Loucy (cell line): ENCODE results near the gene CADM1.

Experiments used
- CTCF ChIP-seq: fragments of 200-600 bp; sonication (generic); conservative IDR thresholded peaks from 2 replicates; pipeline ENCODE4 v1.5.1; 2014; ENCODE audit warnings: mild to moderate bottlenecking, antibody characterized with exemption, low read length
- EZH2phosphoT487 ChIP-seq: fragments of 200-600 bp; IDR thresholded peaks from 2 replicates; pipeline ENCODE4 v1.6.1; 2018; ENCODE audit warnings: antibody characterized with exemption, mild to moderate bottlenecking, moderate library complexity, borderline replicate concordance

DNA sequence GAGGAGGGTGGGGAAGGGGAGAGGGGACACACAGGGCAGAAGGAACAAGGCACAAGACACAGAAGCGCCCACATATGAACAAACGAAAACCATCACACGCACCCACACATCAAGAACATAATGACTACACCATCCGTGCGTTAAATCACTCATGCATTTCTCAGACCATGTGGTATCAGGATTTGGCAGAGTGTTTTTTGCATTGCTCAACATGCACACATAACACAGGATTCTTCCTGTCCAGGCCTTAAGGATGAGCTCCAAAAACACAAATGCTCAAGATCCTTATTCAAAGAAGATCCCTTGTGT, 309.5 kb downstream of the CADM1 start:
- no peak for TF ChIP-seq CTCF
- no peak for TF ChIP-seq EZH2phosphoT487
